ENCODE results near the gene NRXN3. TPM values are rescaled to one million over a fixed set of nuclear protein-coding genes. Genes with fewer than 3 reads are reported as not detected.

Gene NRXN3
- total and polyA plus RNA-seq, 2 of the 4 experiments (the other 2 are of a cell fraction) = 4.8 to 25.1 TPM

GRCh38 chr14:79332504-79333197, 1162.5 kb downstream of the NRXN3 start:
- H2AK9ac ChIP-seq (replicated peaks; ENCODE audit: low read depth, low read length, poor library complexity) = no peak overlapping the region
- no CpG with 5 or more reads among the region's 7 CpGs for WGBS, 2 experiments (ENCODE audit: extremely low coverage in 2 of 2, insufficient read length in 1 of 2)
- no TSS peak for BruUV-seq (replicated peaks)
- no peaks in the 10 kb centered on the region; a peak in 1 of 4 replicates for H3K79me1 ChIP-seq (ENCODE audit: low read depth in 1 of 2, low read length in 2 of 2)
- intact Hi-C loops (cut with micrococcal nuclease) (no loop called here), dilution Hi-C loops (cut with HindIII; ENCODE audit: low sequenced_read_pairs, unreplicated experiment) (no loop called here), in situ Hi-C loops (cut with MboI; ENCODE audit: low sequenced_read_pairs) (no loop called here)
- no peak overlapping the region for H4K5ac ChIP-seq (ENCODE audit: low read depth, low read length)
- no peak overlapping the region for H3K14ac ChIP-seq (replicated peaks; ENCODE audit: low read depth, low read length)
- H2AFZ ChIP-seq (replicated peaks; ENCODE audit: low read length, poor library complexity) = no peak overlapping the region
- H3K4me2 ChIP-seq (ENCODE audit: low read depth, low read length) = no peak overlapping the region
- no peaks in the 10 kb centered on the region for H4K20me1 ChIP-seq (ENCODE audit: insufficient read depth, low read length)
- no peak overlapping the region for H3K9ac ChIP-seq (ENCODE audit: low read depth, low read length)
- DNase-seq = peak; percentile 26
- ATAC-seq (ENCODE audit: low read depth) = no peak
- H3K4ac ChIP-seq (ENCODE audit: low read depth, low read length) = no peak overlapping the region
- H3K18ac ChIP-seq (ENCODE audit: low read depth, low read length) = no peak overlapping the region
- H3K4me3 ChIP-seq (ENCODE audit: insufficient read depth, low read depth, low read length) = no peak overlapping the region
- H3K9me1 ChIP-seq (ENCODE audit: insufficient read depth, low read length) = no peaks in the 10 kb centered on the region
- TF ChIP-seq POLR2A (IDR thresholded peaks at IDR 0.05; ENCODE audit: low read depth, low read length) = no peak
- TF ChIP-seq BHLHE40 (IDR thresholded peaks at IDR 0.05; ENCODE audit: low read depth, low read length) = no peak
- TF ChIP-seq CEBPB (IDR thresholded peaks at IDR 0.05; ENCODE audit: low read depth, low read length) = no peak
- no peak for TF ChIP-seq NFE2L2 (IDR thresholded peaks at IDR 0.05; ENCODE audit: low read depth, low read length)
- no peak for TF ChIP-seq ELK1 (IDR thresholded peaks at IDR 0.05; ENCODE audit: borderline replicate concordance, low read depth, low read length)
- TF ChIP-seq MAFK (IDR thresholded peaks at IDR 0.05; ENCODE audit: low read depth, low read length) = no peak
- no peak for TF ChIP-seq MXI1 (IDR thresholded peaks at IDR 0.05; ENCODE audit: borderline replicate concordance, low read depth, low read length)
- TF ChIP-seq MAZ (IDR thresholded peaks at IDR 0.05; ENCODE audit: borderline replicate concordance, low read depth, low read length) = no peak
- TF ChIP-seq FOS (IDR thresholded peaks at IDR 0.05; ENCODE audit: low read depth, low read length) = no peak
- TF ChIP-seq, protein P1, sequence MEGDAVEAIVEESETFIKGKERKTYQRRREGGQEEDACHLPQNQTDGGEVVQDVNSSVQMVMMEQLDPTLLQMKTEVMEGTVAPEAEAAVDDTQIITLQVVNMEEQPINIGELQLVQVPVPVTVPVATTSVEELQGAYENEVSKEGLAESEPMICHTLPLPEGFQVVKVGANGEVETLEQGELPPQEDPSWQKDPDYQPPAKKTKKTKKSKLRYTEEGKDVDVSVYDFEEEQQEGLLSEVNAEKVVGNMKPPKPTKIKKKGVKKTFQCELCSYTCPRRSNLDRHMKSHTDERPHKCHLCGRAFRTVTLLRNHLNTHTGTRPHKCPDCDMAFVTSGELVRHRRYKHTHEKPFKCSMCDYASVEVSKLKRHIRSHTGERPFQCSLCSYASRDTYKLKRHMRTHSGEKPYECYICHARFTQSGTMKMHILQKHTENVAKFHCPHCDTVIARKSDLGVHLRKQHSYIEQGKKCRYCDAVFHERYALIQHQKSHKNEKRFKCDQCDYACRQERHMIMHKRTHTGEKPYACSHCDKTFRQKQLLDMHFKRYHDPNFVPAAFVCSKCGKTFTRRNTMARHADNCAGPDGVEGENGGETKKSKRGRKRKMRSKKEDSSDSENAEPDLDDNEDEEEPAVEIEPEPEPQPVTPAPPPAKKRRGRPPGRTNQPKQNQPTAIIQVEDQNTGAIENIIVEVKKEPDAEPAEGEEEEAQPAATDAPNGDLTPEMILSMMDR (conservative IDR thresholded peaks at IDR 0.05; ENCODE audit: low read depth, low read length) = no peak
- no peak for TF ChIP-seq RAD21 (IDR thresholded peaks at IDR 0.05; ENCODE audit: low read length)
- TF ChIP-seq RCOR1 (IDR thresholded peaks at IDR 0.05; ENCODE audit: insufficient replicate concordance, low read length) = no peak
- TF ChIP-seq, protein P2, sequence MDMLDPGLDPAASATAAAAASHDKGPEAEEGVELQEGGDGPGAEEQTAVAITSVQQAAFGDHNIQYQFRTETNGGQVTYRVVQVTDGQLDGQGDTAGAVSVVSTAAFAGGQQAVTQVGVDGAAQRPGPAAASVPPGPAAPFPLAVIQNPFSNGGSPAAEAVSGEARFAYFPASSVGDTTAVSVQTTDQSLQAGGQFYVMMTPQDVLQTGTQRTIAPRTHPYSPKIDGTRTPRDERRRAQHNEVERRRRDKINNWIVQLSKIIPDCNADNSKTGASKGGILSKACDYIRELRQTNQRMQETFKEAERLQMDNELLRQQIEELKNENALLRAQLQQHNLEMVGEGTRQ (IDR thresholded peaks at IDR 0.05; ENCODE audit: low read depth, low read length) = no peak
- TF ChIP-seq SMC3 (IDR thresholded peaks at IDR 0.05; ENCODE audit: low read depth, low read length) = no peak
- TF ChIP-seq RFX5 (IDR thresholded peaks at IDR 0.05; ENCODE audit: low read depth, low read length) = no peak
- no peaks in the 10 kb centered on the region for H3K9me3 ChIP-seq (ENCODE audit: control insufficient read depth, insufficient read depth, low read length)
- peaks cover 3% of the 10 kb centered on the region; the same call in 1 of the 2 replicates for H3K4me1 ChIP-seq (ENCODE audit: control insufficient read depth, insufficient read depth, low read length)
- no peak overlapping the region for H4K91ac ChIP-seq (ENCODE audit: insufficient read depth, low read depth, low read length)
- no peak overlapping the region for H2BK120ac ChIP-seq (ENCODE audit: low read depth, low read length)
- no peak overlapping the region for H3K27ac ChIP-seq (ENCODE audit: insufficient read depth, low read length)
- no peak overlapping the region for H2BK5ac ChIP-seq (ENCODE audit: low read depth, low read length, poor library complexity, severe bottlenecking)
- H3K56ac ChIP-seq (ENCODE audit: extremely low read depth, insufficient read depth, low read length) = no peak overlapping the region
- ChIA-PET POLR2A (ENCODE audit: unreplicated experiment) (no interaction called here), CTCF (no interaction called here)
- no peak overlapping the region for H2BK15ac ChIP-seq (ENCODE audit: low read depth, low read length)
- no peaks in the 10 kb centered on the region for H3K36me3 ChIP-seq (ENCODE audit: control insufficient read depth, insufficient read depth, low read length)
- no peak overlapping the region for H3K23ac ChIP-seq (ENCODE audit: low read depth, low read length)
- no peaks in the 10 kb centered on the region for H3K27me3 ChIP-seq (ENCODE audit: control insufficient read depth, insufficient read depth, low read length)
- no peak overlapping the region for H2AK5ac ChIP-seq (ENCODE audit: low read depth, low read length)
- no peak overlapping the region for H2BK20ac ChIP-seq (ENCODE audit: low read depth, low read length)
- no peak overlapping the region for H4K8ac ChIP-seq (ENCODE audit: low read depth in 2 of 2, low read length in 2 of 2)

Data from IMR-90 (cell line).